HepG2 (cell line): ENCODE data around the gene ZMYND8. TPM values are rescaled to one million over a fixed set of nuclear protein-coding genes. Genes with fewer than 3 reads are reported as not detected.
A peak's percentile ranks its signal among the peaks of the same experiment; 100 is the strongest.

Experiments used
- CBFB ChIP-seq: sonication (generic); formaldehyde crosslinking; IDR thresholded peaks from 2 replicates; pipeline ENCODE4 v1.4.0; 2020; ENCODE audit warnings: missing genetic modification reagents
- CC2D1A ChIP-seq: sonication (generic); formaldehyde crosslinking; IDR thresholded peaks from 2 replicates; pipeline ENCODE4 v1.8.1; 2023; ENCODE audit warnings: mild to moderate bottlenecking, missing genetic modification reagents
- MYNN ChIP-seq: sonication (generic); formaldehyde crosslinking; IDR thresholded peaks from 2 replicates; pipeline ENCODE4 v1.4.0; 2020; ENCODE audit warnings: mild to moderate bottlenecking, low read depth, missing genetic modification reagents
- NFYC ChIP-seq: IDR thresholded peaks from 2 replicates; pipeline ENCODE4 v1.6.1; 2016; ENCODE audit warnings: missing genetic modification reagents, missing compliant biosample characterization
- POLR2G ChIP-seq: fragments of 200-400 bp; formaldehyde crosslinking; IDR thresholded peaks from 2 replicates; pipeline ENCODE4 v1.6.1; 2018; ENCODE audit warnings: mild to moderate bottlenecking, low read depth, low read length, moderate library complexity
- SAP130 ChIP-seq: IDR thresholded peaks from 2 replicates; pipeline ENCODE4 v1.6.1; 2016; ENCODE audit warnings: low read depth
- TCF7 ChIP-seq: sonication (generic); IDR thresholded peaks from 2 replicates; pipeline ENCODE4 v1.6.1; 2016; ENCODE audit warnings: antibody characterized with exemption, low read depth
- ZFP36L1 ChIP-seq: sonication (generic); formaldehyde crosslinking; IDR thresholded peaks from 2 replicates; pipeline ENCODE4 v1.8.0; 2022; ENCODE audit warnings: mild to moderate bottlenecking, missing genetic modification reagents, moderate library complexity
- ZNF256 ChIP-seq: sonication (generic); formaldehyde crosslinking; conservative IDR thresholded peaks from 2 replicates; pipeline ENCODE4 v1.4.0; 2020; ENCODE audit warnings: missing genetic modification reagents
- ZNF33A ChIP-seq: sonication (generic); formaldehyde crosslinking; IDR thresholded peaks from 2 replicates; pipeline ENCODE4 v1.5.1; 2020; ENCODE audit warnings: missing genetic modification reagents, mild to moderate bottlenecking, moderate library complexity, borderline replicate concordance
- ZNF567 ChIP-seq: sonication (generic); formaldehyde crosslinking; IDR thresholded peaks from 2 replicates; pipeline ENCODE4 v1.8.1; 2023; ENCODE audit warnings: mild to moderate bottlenecking, missing genetic modification reagents, borderline replicate concordance
- ZNF614 ChIP-seq: IDR thresholded peaks from 2 replicates; pipeline ENCODE4 v1.6.1; 2018; ENCODE audit warnings: missing biosample characterization, missing genetic modification reagents, inconsistent platforms, borderline replicate concordance
- ZNF75D ChIP-seq: sonication (generic); formaldehyde crosslinking; IDR thresholded peaks from 2 replicates; pipeline ENCODE4 v1.8.1; 2023; ENCODE audit warnings: missing genetic modification reagents, mild to moderate bottlenecking, borderline replicate concordance
- polyA plus RNA-seq, 8 experiments: library from polyadenylated mRNA; depleted of rRNA in 3 of 8; stranded (reverse) in 7 of 8; unstranded in 1 of 8; fragments of >200 nt; fragmentation: Illumina TruSeq in 4 of 8; extraction: Trizol in 4 of 8; gene quantifications; 2 replicates each; pipeline versions ENCODE4 v1.2.1 to v1.2.3, GENCODE V29; 2011 to 2016; ENCODE audit warnings: low read depth in 4 of 8, missing spikeins in 1 of 8, mixed read lengths in 1 of 8; ENCODE audit not compliant: insufficient read depth in 1 of 8
- total RNA-seq, 5 experiments: library from RNA; depleted of rRNA; stranded (reverse); fragments of >200 nt; fragmentation: Illumina TruSeq; extraction: Trizol; gene quantifications; 2 replicates each; pipeline ENCODE4 v1.2.3, GENCODE V29; 2016; ENCODE audit warnings: low read depth in 1 of 5
- TF ChIP-seq, protein P1 (sequence below): sonication (generic); formaldehyde crosslinking; IDR thresholded peaks from 2 replicates; pipeline ENCODE4 v1.9.0; 2021; ENCODE audit warnings: mild to moderate bottlenecking, missing genetic modification reagents
- TF ChIP-seq, protein P2 (sequence below): sonication (generic); formaldehyde crosslinking; IDR thresholded peaks from 2 replicates; pipeline ENCODE4 v1.4.0; 2020; ENCODE audit warnings: missing genetic modification reagents

Gene ZMYND8
- total and polyA plus RNA-seq, 2 of the 13 experiments (the other 11 are each of a cell fraction or from before 2014, with no cell fraction given): 53.9 to 84.7 TPM

DNA sequence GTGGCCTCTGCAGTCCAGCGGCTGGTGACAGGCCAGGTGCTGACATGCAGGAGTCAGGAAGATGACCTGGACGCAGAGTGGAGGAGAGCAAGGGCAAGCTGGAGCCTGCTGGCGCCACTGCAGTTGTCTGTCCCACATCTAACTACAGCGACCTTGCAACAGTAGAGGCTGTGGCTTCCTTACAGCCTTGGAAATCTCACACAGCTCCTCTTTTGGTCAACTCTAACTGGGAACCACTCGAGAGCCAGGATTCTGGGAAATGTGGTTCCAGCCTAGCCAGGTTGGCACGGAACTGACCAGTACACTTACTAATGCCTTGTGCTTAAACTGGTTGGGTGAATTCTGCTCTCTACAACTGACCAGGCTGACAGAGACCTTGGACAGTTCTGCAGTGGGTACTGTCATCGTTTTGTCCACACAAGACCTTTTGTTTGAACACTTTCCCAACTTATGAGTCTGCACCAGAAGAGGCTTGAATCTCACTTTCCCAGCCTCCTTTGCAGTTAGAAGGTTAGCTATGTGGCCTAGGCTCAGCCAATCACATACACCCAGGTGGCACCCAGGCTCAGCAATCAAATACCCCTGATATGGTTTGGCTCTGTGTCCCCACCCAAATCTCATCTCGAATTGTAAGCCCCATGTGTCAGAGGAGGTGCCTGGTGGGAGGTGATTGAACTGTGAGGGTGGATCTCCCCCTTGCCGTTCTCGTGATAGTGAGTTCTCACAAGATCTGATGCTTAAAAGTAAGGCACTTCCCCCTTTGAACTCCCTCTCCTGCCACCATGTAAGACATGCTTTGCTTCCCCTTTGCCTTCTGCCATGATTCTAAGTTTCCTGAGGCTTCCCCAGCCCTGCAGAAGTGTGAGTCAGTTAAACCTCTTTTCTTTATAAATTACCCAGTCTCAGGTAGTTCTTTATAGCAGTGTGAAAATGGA lies 153.5 kb downstream of the ZMYND8 start (continued):
- TF ChIP-seq, protein P1, sequence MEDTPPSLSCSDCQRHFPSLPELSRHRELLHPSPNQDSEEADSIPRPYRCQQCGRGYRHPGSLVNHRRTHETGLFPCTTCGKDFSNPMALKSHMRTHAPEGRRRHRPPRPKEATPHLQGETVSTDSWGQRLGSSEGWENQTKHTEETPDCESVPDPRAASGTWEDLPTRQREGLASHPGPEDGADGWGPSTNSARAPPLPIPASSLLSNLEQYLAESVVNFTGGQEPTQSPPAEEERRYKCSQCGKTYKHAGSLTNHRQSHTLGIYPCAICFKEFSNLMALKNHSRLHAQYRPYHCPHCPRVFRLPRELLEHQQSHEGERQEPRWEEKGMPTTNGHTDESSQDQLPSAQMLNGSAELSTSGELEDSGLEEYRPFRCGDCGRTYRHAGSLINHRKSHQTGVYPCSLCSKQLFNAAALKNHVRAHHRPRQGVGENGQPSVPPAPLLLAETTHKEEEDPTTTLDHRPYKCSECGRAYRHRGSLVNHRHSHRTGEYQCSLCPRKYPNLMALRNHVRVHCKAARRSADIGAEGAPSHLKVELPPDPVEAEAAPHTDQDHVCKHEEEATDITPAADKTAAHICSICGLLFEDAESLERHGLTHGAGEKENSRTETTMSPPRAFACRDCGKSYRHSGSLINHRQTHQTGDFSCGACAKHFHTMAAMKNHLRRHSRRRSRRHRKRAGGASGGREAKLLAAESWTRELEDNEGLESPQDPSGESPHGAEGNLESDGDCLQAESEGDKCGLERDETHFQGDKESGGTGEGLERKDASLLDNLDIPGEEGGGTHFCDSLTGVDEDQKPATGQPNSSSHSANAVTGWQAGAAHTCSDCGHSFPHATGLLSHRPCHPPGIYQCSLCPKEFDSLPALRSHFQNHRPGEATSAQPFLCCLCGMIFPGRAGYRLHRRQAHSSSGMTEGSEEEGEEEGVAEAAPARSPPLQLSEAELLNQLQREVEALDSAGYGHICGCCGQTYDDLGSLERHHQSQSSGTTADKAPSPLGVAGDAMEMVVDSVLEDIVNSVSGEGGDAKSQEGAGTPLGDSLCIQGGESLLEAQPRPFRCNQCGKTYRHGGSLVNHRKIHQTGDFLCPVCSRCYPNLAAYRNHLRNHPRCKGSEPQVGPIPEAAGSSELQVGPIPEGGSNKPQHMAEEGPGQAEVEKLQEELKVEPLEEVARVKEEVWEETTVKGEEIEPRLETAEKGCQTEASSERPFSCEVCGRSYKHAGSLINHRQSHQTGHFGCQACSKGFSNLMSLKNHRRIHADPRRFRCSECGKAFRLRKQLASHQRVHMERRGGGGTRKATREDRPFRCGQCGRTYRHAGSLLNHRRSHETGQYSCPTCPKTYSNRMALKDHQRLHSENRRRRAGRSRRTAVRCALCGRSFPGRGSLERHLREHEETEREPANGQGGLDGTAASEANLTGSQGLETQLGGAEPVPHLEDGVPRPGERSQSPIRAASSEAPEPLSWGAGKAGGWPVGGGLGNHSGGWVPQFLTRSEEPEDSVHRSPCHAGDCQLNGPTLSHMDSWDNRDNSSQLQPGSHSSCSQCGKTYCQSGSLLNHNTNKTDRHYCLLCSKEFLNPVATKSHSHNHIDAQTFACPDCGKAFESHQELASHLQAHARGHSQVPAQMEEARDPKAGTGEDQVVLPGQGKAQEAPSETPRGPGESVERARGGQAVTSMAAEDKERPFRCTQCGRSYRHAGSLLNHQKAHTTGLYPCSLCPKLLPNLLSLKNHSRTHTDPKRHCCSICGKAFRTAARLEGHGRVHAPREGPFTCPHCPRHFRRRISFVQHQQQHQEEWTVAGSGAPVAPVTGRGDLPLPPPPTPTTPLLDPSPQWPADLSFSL (CRISPR knock-in tag): no peak
- TF ChIP-seq CC2D1A (CRISPR knock-in tag) (no peak), ZNF33A (CRISPR knock-in tag) (no peak), SAP130 (peak; percentile 73), CBFB (no peak), ZNF567 (CRISPR knock-in tag) (no peak), NFYC (CRISPR knock-in tag) (peak; percentile 75), ZNF614 (CRISPR knock-in tag) (peak; percentile 77; the same call in 1 of the 2 replicates), ZNF75D (CRISPR knock-in tag) (no peak), POLR2G (peak; percentile 52; the same call in 1 of the 2 replicates), ZFP36L1 (CRISPR knock-in tag) (no peak), MYNN (no peak), TCF7 (0 out of 2 replicates have a peak, but pooled peaks have one; percentile 13), ZNF256 (CRISPR knock-in tag) (0 out of 2 replicates have a peak, but pooled peaks have one; percentile 24)
- TF ChIP-seq, protein P2, sequence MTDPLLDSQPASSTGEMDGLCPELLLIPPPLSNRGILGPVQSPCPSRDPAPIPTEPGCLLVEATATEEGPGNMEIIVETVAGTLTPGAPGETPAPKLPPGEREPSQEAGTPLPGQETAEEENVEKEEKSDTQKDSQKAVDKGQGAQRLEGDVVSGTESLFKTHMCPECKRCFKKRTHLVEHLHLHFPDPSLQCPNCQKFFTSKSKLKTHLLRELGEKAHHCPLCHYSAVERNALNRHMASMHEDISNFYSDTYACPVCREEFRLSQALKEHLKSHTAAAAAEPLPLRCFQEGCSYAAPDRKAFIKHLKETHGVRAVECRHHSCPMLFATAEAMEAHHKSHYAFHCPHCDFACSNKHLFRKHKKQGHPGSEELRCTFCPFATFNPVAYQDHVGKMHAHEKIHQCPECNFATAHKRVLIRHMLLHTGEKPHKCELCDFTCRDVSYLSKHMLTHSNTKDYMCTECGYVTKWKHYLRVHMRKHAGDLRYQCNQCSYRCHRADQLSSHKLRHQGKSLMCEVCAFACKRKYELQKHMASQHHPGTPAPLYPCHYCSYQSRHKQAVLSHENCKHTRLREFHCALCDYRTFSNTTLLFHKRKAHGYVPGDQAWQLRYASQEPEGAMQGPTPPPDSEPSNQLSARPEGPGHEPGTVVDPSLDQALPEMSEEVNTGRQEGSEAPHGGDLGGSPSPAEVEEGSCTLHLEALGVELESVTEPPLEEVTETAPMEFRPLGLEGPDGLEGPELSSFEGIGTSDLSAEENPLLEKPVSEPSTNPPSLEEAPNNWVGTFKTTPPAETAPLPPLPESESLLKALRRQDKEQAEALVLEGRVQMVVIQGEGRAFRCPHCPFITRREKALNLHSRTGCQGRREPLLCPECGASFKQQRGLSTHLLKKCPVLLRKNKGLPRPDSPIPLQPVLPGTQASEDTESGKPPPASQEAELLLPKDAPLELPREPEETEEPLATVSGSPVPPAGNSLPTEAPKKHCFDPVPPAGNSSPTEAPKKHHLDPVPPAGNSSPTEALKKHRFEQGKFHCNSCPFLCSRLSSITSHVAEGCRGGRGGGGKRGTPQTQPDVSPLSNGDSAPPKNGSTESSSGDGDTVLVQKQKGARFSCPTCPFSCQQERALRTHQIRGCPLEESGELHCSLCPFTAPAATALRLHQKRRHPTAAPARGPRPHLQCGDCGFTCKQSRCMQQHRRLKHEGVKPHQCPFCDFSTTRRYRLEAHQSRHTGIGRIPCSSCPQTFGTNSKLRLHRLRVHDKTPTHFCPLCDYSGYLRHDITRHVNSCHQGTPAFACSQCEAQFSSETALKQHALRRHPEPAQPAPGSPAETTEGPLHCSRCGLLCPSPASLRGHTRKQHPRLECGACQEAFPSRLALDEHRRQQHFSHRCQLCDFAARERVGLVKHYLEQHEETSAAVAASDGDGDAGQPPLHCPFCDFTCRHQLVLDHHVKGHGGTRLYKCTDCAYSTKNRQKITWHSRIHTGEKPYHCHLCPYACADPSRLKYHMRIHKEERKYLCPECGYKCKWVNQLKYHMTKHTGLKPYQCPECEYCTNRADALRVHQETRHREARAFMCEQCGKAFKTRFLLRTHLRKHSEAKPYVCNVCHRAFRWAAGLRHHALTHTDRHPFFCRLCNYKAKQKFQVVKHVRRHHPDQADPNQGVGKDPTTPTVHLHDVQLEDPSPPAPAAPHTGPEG (CRISPR knock-in tag): no peak
